IPS DF 4.7 (cell line): ENCODE results near the gene IQSEC1.
"Not testable (repeated sequence)": the region's sequence is repeated elsewhere in the genome, so short reads cannot be mapped to it uniquely, and the experiment has no call there.

Experiments
- DNase-seq: peaks from one replicate; pipeline ENCODE4 v3.0.0-alpha.2; 2013; ENCODE audit warnings: low spot score; ENCODE audit errors: extremely low read depth

Gene IQSEC1

GRCh38 chr3:12879191-12879815, 193.9 kb downstream of the IQSEC1 start:
- DNase-seq, result no peak

- not testable (repeated sequence) for DNase-seq
Measured at GRCh38 chr3:12878758-12879157, 194.5 kb downstream of the IQSEC1 start.

GRCh38 chr3:12878141-12878574, 195.1 kb downstream of the IQSEC1 start:
- no peak for DNase-seq

- DNase-seq, result no peak
Measured at GRCh38 chr3:12877040-12877439, 196.2 kb downstream of the IQSEC1 start.

DNA sequence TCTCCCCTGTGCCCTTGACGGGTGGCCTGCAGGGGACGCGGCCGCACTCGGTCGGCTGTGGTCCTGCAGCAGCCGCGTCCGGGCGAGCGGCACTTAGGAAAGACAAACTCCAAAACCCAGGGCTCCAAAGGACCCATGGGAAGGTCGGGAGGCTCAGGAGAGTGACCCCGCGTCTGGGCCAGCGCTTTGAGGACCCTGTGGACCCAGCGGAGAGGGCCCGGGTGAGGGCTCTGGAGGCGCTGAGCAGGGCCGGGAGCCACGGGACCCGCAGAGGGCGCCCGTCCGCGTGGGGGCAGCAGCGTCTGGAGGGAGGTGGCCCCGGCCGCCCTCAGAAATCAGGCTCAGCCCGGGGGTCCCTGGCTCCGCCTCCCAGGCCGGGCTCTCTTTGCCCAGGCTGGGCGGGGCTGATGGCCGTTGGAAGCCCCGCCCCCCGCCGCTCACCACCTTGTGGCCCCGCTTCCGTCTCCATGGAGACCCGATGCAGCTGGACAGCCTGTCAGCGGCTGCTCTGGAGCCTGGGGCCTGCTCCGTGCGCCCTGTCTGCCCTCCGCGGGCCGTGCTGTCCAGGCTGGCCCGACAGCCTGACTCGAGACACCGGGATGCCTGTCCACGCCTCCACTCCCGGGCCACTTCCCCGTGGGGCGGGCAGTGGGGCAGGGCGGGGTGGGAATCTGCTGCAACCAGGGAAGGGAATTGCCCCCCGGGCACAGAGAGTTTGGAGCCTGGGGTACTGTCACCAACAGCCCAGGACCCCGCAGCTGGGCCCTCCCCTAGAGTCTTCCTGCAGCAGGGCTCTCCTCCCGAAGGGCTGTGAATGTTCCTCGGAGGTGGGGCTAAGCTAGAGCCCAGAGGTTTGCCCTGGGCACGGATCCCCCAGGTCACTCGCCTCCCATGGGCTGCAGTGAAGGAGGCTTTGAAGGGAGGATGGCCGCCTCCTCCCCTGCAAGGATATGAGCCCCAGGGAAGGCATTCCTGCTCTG, 197.1 kb downstream of the IQSEC1 start:
- DNase-seq, result no peak

DNA sequence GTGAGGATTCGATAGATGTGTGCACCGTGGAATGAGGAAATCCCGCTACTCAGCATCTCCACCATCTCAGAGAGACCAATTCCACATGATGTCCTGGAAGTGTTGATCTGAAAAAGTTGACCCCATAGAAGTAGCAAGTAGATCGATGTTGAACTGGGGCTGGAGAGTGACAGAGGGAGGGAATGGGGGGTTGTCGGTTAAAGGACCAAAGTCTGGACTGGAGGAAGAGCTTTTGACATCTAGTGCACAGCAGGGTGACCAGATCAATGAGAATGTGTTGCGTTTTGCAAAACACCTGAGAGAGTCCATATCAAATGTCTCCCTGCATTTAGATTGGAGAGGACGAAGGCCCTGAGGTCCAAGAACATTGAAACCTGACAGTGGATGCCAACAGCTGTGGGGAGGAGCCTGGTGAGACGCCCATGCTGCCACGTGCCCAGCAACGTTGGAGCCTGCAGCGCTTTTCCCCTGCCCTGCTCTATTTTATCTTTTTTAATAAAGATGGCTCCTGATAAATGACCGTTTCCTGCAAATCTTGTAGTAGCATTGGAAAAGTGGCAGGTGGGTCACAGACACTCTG, 201.7 kb downstream of the IQSEC1 start:
- DNase-seq, result no peak

- DNase-seq, result no peak
Measured at GRCh38 chr3:12870942-12871341, 202.3 kb downstream of the IQSEC1 start.

DNA sequence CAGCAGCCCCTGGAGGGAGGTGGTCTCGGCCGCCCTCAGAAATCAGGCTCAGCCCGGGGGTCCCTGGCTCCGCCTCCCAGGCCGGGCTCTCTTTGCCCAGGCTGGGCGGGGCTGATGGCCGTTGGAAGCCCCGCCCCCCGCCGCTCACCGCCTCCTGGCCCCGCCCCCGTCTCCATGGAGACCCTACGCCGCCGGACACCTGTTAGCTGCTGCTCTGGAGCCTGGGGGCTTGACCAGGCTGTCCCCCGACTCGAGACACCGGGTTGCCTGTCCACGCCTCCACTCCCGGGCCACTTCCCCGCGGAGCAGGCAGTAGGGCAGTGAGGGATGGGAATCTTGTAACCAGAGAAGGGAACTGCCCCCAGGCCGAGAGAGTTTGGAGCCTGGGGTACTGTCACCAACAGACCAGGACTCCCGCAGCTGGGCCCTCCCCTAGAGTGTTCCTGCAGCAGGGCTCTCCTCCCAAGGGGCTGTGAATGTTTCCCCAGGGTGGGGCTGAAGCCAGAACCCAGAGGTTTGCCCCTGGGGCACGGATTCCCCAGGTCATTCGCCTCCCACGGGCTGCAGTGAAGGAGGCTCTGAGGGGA, 204.1 kb downstream of the IQSEC1 start:
- no peak for DNase-seq

GRCh38 chr3:12868039-12869034, 204.9 kb downstream of the IQSEC1 start:
- no peak for DNase-seq

- DNase-seq, result no peak
Measured at GRCh38 chr3:12866836-12867235, 206.4 kb downstream of the IQSEC1 start.

- no peak for DNase-seq
Measured at GRCh38 chr3:12865271-12865670, 208.0 kb downstream of the IQSEC1 start.

- no peak for DNase-seq
Measured at GRCh38 chr3:12862387-12862786, 210.8 kb downstream of the IQSEC1 start.

- no peak for DNase-seq
Measured at GRCh38 chr3:12861611-12862010, 211.6 kb downstream of the IQSEC1 start.

- DNase-seq, result no peak
Measured at GRCh38 chr3:12859840-12860239, 213.4 kb downstream of the IQSEC1 start.

DNA sequence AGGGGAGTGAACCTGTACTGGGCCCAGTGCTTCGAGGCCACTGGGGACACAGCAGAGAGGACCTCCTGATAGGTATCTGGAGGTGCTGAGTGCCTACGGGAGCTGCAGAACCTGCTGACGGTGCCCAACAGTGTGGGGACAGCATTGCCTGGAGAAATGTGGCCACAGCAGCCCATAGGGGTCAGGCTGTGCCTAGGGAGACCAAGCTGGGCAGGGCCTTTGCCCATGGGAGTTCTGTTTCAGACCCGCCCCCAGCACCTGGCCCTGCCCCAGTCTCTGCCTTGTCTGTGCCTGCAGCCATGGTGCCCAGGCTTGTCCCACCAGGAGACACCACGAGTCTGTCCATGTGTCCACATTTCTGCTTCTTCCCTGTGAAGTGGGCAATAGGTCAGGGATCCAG, 216.6 kb downstream of the IQSEC1 start:
- DNase-seq, result no peak

DNA sequence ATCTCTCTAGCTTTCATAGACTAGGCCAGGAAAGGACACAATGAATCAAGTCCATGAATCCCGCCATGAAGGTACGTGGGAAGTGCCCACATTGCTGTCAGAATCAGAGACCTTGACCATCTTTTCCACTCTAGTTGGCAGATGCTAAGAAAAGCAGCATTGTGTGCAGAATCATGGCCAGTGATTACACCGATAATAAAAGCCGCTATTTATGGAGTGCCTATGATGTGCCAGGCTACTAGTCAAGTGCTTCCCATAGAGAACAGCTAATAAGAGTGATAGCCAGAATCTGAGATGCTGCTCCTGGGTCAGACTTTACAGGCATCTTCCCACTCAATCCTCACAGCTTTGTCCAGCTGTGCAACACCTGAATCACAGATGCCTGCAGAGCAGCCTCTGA, 218.7 kb downstream of the IQSEC1 start:
- no peak for DNase-seq

DNA sequence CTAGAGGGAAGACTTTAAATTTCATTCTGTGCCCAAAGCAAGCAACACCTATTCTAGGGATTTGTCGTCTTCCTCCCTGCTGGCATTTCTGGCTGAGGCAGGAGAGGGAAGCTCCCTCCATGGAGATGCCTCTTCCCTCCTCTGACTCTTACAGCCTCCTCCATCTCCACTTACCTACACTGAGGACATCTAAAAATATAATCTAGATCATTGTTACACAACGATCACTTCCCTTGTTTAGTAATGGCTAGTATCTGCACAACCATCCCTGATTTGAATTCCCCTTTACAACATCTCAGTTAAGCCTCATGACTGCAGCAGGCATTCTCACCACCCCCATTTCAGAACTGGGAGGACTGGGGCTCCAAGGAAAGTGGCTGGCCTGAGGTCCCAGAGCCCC, 219.4 kb downstream of the IQSEC1 start:
- DNase-seq, result not testable (repeated sequence)

- no peak for DNase-seq
Measured at GRCh38 chr3:12852201-12852600, 221.0 kb downstream of the IQSEC1 start.
